ENCODE measurements around the gene KLHL6.
"Not testable (repeated sequence)": the region's sequence is repeated elsewhere in the genome, so short reads cannot be mapped to it uniquely, and the experiment has no call there.

Gene KLHL6

DNA sequence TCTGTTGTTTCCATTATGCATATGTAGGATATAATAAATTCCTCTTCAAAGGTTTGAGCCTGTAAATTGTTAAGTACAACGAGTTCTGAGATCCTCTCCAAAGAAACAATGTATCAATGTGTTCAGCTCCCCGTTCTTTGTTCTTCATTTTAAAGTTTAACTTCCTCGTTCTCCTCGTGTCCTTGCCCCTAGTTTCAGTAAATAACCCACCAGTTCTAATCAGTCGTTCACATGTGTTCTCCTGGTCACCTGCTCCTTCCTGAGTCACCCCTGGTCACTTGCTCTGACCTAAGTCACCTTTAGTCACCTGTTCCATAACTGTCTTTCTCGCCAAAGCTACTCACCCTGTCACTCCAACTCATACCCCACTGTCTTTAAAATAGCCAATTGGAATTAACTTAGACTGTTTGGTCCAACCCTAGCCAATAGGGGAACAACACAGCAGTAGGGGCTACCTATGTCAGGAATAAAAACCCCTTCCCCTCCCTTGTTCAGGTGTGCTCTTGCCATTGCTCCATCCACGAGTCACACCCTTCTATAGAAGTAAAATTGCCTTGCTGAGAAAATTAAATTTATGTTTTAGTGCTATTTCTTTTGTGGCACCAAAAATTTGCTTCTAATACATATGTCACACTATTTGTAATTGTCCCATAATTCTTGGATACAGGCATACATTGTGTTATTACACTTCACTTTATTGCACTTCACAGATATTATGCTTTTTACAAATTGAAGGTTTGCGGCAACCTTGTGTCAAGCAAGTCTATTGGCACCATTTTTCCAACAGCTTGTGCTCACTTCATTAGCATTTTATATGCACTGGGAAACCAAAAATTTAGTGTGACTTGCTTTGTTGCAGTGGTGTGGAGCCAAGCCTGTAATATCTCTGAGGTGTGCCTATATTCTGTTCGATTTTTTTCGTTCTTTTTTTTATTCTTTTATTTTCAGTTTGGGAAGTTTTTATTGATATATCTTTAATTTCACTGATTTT lies 111.8 kb downstream of the KLHL6 start:
- no peak for DNase-seq

DNA sequence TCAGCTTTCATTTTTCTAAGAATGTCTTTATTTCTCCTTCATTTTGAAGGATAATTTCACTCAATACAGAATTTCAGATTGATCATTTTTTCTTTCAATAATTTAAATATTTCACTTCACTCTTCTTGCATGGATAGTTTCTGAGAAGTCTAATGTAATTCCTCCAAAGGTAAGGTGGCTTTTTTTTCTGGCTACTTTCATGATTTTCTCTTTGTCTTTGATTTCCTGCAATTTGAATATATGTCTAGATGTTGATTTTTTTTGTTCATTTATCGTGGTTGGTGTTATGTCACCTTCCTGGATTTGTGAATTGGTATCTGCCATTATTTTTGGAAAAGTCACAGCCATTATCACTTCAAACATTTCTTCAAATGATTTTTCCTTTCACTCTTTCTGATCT lies 112.5 kb downstream of the KLHL6 start:
- no peak for DNase-seq

DNA sequence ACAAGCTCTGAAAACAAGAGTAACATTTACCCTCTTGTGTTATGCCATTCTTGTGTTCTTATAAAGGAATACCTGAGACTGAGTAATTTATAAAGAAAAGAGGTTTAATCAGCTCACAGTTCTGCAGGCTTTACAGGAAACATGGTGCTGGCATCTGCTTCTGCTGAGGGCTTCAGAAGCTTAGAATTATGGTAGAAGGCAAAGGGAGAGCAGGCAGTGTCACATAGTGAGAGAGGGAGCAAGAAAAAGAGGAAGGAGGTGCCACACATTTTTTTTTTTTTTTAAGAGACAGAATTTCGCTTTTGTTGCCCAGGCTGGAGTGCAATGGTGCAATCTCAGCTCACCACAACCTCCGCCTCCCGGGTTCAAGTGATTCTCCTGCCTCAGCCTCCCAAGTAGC lies 115.0 kb downstream of the KLHL6 start:
- not testable (repeated sequence) for DNase-seq

DNA sequence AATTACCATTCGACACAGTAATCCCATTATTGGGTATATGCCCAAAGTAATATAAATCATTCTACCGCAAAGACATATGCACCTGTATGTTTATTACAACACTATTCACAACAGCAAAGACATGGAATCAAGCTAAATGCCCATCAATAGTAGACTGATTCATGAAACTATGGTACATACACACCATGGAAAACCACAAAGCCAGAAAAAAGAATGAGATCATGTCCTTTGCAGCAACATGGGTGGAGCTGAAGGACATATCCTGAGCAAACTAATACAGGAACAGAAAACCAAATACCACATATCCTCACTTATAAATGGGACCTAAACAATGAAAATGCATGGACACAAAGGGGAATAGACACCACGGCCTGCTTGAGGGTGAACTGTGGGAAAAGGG lies 116.0 kb downstream of the KLHL6 start:
- no peak for DNase-seq

- DNase-seq, result peak in 2 of 3 experiments; percentile 7 to 44
These were observed 116.8 kb downstream of the KLHL6 start for GRCh38 chr3:183438735-183439134.

- peak in 1 of 3 experiments; percentile 74 for DNase-seq
These were observed 117.6 kb downstream of the KLHL6 start for GRCh38 chr3:183437666-183438564.

Data from NCI-H1417 (cell line).